ENCODE measurements around the gene XBP1.
A peak's percentile ranks its signal among the peaks of the same experiment; 100 is the strongest.
"Not testable (repeated sequence)": the region's sequence is repeated elsewhere in the genome, so short reads cannot be mapped to it uniquely, and the experiment has no call there.

The XBP1 gene

GRCh38 chr22:28800308-28801041 lies at the start of gene XBP1:
XBP1 (minus strand) TSS chr22:28800569.
- DNase-seq, result peak; percentile 61 to 97 (median 86)

DNA sequence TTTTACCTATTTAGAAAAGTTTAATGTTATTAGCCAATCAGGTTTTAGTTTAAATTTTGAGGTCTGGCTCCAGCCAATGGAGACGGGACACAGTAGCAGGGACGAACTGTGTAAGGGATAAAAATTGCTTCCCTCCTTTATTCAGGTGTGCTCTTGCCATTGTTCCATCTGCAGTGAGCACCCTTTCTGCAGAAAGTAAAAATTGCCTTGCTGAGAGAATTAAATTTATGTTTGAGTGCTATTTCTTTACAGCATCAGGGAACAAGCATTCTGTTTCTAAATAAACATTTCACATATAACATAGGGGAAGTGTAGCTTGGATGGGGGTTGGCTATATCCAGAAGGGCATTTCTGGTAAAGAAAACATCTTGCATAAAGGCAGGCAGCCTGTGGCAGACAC lies 46.6 kb upstream of the XBP1 start:
- DNase-seq, result no peak

DNA sequence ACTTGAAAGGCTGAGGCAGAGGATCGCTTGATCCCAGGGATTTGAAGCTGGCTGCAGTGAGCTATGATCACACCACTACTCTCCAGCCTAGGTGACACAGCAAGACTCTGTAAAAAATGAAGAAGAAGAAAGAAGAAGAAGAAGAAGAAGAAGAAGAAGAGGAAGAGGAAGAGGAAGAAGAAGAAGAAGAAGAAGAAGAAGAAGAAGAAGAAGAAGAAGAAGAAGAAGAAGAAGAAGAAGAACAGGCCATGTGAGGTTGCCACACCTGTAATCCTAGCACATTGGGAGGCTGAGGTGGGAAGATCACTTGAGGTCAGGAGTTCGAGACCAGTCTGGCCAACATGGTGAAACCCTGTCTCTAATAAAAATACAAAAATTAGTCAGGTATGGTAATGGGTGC lies 43.9 kb upstream of the XBP1 start:
- DNase-seq, result not testable (repeated sequence)

DNA sequence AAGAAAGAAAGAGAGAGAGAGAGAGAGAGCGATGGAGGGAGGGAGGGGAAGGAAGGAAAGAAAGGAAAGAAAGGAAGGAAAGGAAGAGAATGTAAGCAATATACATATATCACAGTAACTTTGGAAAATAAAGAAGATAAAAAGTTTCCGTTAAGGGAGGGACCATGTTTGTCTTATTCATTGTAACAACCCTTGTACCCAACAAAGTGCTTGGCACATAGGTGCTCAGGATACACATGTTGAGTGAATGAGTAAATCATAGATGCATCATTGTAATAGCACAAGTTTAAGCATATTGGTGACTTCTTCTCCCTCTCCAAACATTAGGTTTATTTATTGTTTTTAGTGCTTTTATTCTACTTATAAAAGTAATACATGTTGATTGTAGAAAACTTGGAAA lies 43.3 kb upstream of the XBP1 start:
- no peak for DNase-seq

- DNase-seq, result no peak
These were observed 40.7 kb upstream of the XBP1 start for GRCh38 chr22:28841111-28841510.

DNA sequence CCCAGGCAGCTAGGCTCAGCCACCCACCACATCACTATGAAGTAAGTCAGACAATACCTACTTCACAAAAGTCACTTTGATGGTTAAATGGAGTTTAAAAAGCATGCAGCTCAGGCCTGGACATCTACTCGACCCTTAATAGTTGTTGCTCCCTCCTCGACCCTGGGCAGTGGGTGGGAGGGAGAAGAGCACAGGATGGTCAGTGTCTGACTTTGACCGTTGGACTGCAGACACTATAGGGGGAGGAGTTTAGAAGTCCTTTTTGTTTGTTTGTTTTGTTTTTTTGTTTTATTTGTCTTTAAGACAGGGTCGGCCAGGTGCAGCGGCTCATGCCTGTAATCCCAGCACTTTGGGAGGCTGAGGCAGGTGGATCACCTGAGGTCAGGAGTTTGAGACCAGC lies 38.6 kb upstream of the XBP1 start:
- no peak for DNase-seq

GRCh38 chr22:28837640-28838039 lies 37.3 kb upstream of the XBP1 start:
- no peak for DNase-seq

GRCh38 chr22:28835630-28836189 lies 35.3 kb upstream of the XBP1 start:
- no peak for DNase-seq

- no peak for DNase-seq
These were observed 33.0 kb upstream of the XBP1 start for GRCh38 chr22:28833276-28833923.

GRCh38 chr22:28832731-28833130 lies 32.4 kb upstream of the XBP1 start:
- no peak for DNase-seq

DNA sequence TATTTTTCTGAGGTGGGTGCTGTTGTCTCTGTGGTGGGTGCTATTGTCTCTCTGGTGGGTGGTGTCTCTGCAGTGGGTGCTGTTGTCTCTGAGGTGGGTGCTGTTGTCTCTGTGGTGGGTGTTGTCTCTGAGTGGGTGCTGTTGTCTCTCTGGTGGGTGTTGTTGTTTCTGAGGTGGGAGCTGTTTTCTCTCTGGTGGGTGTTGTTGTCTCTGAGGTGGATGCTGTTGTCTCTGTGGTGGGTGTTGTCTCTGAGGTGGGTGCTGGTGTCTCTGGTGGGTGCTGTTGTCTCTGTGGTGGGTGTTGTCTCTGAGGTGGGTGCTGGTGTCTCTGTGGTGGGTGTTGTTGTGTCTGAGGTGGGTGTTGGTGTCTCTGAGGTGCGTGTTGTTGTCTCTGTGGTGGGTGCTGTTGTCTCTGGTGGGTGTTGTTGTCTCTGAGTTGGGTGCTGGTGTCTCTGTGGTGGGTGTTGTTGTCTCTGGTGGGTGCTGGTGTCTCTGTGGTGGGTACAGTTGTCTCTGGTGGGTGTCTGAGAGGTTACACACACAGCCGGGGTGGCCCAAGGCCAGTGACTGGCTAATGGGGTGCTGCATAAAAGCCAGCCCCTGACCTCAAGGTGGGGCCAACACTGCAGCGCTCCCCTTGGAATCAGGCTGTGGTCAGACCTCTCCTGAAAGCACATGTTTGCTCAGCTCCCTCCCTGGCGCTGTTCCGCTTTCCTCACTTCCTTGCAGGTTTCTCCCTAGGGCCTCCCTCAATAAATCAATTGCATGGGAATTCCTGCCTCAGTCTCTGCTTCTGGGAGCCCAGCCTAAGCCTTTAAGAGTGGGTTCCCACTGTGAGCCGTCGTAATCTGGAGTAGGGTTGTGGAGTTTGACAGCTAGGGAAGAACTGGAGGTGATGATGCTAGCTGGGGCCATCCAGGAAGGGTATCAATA lies 31.0 kb upstream of the XBP1 start:
- no peak for DNase-seq

- DNase-seq, result no peak
These were observed 30.1 kb upstream of the XBP1 start for GRCh38 chr22:28830441-28830840.

DNA sequence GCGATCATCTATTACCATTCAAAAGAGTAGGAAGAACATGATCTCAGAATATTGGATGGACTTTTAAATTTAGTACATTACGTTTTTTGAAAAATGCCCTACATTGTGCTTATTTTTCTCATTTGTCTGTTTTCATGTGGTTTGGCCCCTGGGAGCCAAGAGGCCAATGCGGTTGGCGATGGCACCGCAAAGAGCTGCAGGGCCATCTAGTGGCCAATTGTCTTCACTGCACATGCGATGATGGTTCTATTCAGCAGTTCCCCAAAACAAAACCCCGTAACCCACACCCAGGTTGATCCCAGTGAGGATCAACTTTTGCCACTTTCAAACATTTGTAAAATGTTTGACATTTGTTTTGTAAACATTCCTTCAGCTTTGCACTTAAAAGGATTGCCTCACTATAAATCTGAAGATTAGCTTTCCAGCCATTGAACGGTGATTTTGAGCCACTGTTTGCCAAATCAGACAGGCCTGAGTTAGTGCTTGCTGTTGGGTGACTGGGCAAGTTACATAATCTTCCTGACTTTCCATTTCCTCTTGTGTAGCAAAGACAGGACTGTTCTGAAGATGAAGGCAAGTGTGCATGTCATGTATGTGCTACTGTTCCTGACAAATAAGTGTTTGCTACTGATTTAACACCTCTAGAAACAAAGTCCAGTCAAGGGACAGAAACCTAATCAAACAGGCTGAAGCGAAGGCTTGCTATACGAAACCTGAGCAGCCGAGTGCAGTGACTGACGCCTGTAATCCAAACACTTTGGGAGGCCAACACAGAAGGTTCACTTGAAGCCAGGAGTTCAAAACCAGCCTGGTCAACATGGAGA lies 29.2 kb upstream of the XBP1 start:
- DNase-seq, result peak in 12 of 14 donors; percentile 8 to 56 (median 33)

DNA sequence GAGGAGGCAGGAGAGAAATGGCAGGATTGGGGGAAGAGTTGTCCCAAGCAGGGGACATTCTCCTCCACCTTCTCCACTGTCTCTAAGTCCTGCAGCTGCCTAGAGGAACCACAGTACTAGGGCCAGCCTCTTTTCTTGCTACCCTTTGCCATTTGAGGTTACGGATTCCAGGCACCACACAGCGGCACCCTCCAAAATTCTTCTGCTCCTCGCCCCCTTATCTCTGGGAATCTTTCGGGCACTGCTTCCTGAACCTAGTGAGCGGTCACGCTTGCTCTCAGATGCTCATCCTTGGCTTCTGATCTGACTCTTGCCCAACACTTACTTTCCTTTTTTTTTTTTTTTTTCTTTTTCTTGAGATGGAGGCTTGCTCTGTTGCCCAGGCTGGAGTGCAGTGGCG lies 26.6 kb upstream of the XBP1 start:
- no peak for DNase-seq

- DNase-seq, result not testable (repeated sequence)
These were observed 26.1 kb upstream of the XBP1 start for GRCh38 chr22:28826430-28826829.

DNA sequence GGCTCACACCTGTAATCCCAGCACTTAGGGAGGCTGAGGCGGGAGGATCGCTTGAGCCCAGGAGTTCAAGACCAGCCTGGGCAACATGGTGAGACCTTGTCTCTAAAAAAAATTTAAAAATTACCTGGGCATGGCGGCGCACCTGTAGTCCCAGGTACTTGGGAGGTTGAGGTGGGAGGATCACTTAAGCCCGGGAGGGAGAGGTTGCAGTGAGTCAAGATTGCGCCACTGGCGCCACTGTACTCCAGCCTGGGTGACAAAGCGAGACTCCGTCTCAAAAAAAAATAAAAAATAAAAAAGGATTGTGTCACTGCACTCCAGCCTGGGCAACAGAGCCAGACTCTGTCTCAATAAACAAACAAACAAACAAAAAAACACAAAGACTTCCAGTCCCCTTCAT lies 24.1 kb upstream of the XBP1 start:
- DNase-seq, result not testable (repeated sequence)

- no peak for DNase-seq
These were observed 22.7 kb upstream of the XBP1 start for GRCh38 chr22:28822930-28823551.

GRCh38 chr22:28821452-28821851 lies 21.1 kb upstream of the XBP1 start:
- no peak for DNase-seq

DNA sequence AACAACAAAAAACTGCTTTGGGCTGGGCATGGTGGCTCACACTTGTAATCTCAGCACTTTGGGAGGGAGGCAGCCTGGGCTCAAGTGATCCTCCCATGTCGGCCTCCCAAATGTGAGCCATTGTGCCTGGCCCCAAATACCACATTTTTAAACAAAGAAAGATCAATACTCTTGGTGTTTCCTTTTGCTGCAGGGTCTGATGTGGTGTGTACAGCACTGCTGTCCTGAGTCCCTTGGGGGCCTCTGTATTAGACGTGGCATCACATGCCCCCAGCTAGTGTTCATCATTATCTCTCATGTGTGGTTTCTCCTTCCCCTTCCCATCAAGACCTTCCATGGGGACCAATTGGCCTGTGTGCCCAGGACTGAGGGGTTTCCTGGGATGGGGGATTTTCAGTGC lies 20.5 kb upstream of the XBP1 start:
- DNase-seq, result no peak

- no peak for DNase-seq
These were observed 19.1 kb upstream of the XBP1 start for GRCh38 chr22:28819253-28820096.
